GM21717 (cell line): ENCODE measurements around the gene ZKSCAN2.

Experiments
- ATAC-seq: cut with Tn5 transposase; IDR thresholded peaks from one replicate; pipeline ENCODE4 v1.9.1; 2021; ENCODE audit warnings: mild to moderate bottlenecking, moderate library complexity; ENCODE audit not compliant: unreplicated experiment

ZKSCAN2 gene

GRCh38 chr16:25224731-25225319 is 32.8 kb downstream of the ZKSCAN2 start:
- ATAC-seq, result no peak

DNA sequence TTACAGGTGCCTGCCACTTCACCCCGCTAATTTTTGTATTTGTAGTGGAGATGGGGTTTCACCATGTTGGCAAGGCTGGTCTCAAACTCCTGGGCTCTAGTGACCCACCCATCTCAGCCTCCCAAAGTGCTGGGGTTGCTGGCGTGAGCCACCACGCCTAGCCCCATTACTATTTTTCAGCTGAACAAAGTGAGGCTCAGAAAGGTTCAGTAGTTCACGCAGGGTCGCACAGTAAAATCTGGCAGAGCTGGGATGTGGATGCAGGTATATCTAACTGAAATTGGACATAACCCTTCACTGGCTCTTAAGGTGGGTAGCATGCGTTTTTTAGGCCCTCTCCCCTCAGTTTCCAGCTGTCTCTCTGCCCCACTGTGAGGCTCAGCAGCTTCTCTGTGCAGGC is 33.7 kb downstream of the ZKSCAN2 start:
- ATAC-seq, result no peak

DNA sequence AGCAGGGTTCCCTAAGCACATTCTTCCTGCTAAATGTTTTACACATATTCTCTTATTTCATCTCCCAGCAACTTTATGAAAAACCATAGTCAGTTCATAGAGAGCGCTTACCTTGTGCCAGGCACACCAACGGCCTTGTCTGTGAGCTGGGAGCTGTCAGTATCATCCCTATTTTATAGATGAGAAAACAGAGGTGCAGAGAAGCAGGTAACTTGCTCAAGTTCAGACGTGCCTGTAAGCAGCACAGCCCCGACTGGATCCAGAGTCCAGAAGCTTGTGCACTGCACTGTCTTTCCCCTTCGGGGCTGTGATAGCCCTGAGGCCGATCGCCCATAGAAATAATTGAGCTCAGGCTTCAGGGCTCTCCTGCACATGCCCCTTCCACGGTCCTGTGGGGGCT is 34.7 kb downstream of the ZKSCAN2 start:
- ATAC-seq, result no peak

GRCh38 chr16:25219070-25219737 is 38.4 kb downstream of the ZKSCAN2 start:
- no peak for ATAC-seq

GRCh38 chr16:25217921-25218320 is 39.7 kb downstream of the ZKSCAN2 start:
- ATAC-seq, result no peak

GRCh38 chr16:25217112-25217511 is 40.5 kb downstream of the ZKSCAN2 start:
- ATAC-seq, result no peak

GRCh38 chr16:25213709-25214397 is 43.8 kb downstream of the ZKSCAN2 start:
- no peak for ATAC-seq

DNA sequence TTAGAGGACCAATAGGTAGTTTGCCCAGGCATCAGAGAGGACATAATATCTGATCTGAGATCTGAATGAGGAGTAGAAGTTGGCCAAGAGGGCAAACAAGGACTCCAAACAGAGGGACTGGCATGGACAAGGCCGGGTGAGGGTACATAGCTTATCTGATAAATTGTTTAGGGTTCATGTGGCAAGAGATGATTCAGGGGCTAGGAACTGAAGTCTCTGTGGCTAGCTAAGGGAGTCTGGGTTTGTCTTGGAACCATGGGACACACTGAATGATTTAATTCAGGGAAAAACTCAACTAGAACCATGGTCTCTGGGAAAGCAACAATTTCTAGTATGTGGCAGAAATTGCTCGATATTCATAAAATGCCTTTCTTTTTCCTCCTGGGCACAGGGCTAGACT is 45.0 kb downstream of the ZKSCAN2 start:
- no peak for ATAC-seq

DNA sequence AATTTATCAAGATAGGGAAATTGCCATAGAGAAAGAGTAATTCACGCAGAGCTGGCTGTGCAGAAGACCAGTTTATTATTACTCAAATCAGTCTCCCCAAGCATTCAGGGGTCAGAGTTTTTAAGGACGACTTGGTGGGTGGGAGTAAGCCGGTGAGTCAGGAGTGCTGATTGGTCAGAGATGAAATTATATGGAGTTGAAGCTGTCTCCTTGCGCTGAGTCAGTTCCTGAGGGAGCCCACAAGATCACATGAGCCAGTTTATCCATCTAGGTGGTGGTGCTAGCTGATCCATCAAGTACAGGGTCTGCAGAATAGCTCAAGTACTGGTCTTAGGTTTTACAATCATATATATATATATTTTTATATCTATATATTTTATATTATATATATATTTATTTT is 46.9 kb downstream of the ZKSCAN2 start:
- no peak for ATAC-seq

GRCh38 chr16:25199457-25199856 is 58.2 kb downstream of the ZKSCAN2 start:
- ATAC-seq, result no peak

GRCh38 chr16:25198021-25198420 is 59.6 kb downstream of the ZKSCAN2 start:
- no peak for ATAC-seq

DNA sequence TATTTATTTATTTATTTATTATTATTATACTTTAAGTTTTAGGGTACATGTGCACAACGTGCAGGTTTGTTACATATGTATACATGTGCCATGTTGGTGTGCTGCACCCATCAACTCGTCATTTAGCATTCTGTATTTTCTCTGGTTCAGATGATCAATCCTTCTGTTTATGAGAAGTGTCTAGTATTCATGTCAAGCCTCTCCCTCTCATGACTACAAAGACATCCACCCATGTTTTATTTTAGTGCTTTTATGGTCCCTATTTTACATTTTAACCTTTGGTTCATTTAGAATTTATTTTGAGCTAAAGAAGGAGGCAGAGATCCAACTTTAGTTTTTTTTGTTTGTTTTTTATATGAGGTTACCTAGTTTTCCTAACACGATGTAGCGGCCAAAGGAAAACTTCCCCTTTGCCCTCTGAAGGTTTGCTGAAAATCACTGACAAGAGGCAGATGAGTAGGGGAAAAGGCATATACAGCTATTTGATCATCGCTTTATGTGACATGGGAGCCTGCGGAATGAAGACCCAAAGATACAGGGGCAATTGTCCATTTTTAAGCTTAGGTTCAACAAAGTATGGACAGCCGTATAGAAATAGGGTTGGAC is 63.3 kb downstream of the ZKSCAN2 start:
- no peak for ATAC-seq

DNA sequence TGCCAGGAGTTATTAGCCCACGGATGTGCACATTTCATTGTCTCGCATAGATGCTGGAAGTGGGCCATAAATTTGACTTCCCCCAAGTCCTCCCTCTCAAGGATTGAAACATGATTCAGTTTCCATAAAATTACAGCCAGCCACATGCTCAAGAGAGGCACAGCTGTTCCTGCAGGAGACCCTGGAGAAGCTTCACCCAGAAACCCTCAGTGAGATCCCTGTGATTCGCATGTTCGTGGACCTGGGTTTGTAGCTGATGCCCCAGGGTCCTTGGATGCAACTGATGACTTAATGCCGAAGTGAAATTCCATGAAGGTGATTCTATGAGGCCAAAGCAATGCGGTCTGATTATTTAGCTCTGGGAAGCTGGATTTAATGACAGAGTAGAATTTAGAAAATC is 65.5 kb downstream of the ZKSCAN2 start:
- ATAC-seq, result no peak

- ATAC-seq, result no peak
Observed at GRCh38 chr16:25189305-25189704, 68.3 kb downstream of the ZKSCAN2 start.

GRCh38 chr16:25187491-25187795 is 70.2 kb downstream of the ZKSCAN2 start:
- ATAC-seq, result no peak
